SH-SY5Y (cell line): Measurements from ENCODE around the gene SEMA5B.

ENCODE experiments used
- GATA2 ChIP-seq: IDR thresholded peaks from 2 replicates; pipeline ENCODE4 v1.6.1; 2011; ENCODE audit warnings: mild to moderate bottlenecking, low read depth, low read length
- GATA3 ChIP-seq: IDR thresholded peaks from 2 replicates; pipeline ENCODE4 v1.6.1; 2011; ENCODE audit warnings: low read depth, mild to moderate bottlenecking, low read length, moderate library complexity

SEMA5B gene

GRCh38 chr3:122868322-122868721 is 159.2 kb downstream of the SEMA5B start:
- TF ChIP-seq GATA2 (no peak), GATA3 (no peak)

DNA sequence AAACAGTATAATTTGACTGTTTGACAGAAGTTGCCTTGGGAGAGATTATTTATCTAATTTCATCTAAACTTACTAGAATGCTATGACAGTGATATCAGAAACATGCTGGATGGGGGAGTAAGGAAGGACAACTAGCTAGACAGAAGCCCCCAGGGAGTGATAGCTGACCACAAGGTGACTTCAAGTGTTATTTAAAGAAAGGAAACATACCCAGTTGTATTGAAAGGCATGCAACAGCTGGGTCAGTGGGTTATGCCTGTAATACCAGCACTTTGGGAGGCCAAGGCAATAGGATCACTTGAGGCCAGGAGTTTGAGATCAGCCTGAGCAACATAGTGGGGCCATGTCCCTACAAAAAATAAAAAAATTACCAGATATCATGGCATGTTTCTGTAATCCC is 163.1 kb downstream of the SEMA5B start:
- no peak for TF ChIP-seq GATA3
- no peak for TF ChIP-seq GATA2

DNA sequence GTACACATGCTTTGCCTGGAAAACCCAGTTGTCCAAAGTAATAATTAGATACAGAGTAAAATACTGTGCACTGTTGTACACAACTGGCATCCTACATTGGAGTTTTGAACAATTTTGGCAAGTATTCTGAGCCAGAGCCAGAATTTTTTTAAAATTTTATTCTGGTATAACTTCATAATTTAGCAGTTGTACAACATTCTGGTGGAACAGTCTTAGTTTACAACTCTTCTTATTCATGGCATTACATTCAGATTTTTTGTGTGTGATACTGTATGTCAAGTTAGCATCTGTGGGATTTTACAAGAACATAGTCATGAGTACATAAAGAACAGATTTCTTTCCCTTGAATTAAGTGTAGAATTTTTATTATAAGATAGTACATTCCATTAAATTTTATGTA is 165.2 kb downstream of the SEMA5B start:
- TF ChIP-seq GATA3: no peak
- TF ChIP-seq GATA2: no peak
